ENCODE measurements around the gene PLB1.

Gene PLB1

DNA sequence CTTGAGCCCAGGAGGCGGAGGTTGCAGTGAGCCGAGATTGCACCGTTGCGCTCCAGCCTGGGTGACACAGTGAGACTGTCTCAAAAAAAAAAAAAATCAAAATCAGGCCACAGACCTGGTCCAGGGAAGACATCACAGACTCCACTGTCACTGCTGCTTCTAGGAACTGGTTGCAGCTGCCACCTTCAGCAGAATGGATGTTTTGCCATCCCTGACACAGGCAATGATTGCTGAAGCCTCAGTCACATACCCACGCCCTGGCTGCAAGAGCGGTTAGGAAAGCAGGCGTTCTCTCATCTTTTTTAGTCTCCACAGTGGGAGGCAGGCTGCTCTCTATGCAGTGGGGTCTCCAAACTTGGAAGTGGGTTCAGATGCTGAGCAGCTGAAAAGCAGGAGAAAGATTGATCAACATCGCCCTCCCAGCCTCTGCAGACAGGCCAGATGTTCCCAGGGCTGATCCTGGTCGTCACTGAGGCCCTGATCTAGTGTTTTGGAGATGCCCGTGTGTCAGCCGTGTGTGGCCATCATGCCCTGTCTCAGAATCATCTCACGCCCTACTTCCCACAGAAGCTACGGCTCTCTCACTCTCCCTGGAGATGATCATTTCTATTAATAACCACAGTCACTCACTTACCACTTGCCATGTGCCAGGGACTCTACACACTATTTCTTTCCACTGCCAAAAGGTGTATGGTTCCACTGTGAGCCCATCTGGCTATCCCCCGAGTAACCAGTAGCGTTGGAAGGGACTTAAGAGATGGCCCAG, 91.8 kb downstream of the PLB1 start:
- no peak for DNase-seq (ENCODE audit: extremely low read depth in 1 of 2, low read depth in 1 of 2)

DNA sequence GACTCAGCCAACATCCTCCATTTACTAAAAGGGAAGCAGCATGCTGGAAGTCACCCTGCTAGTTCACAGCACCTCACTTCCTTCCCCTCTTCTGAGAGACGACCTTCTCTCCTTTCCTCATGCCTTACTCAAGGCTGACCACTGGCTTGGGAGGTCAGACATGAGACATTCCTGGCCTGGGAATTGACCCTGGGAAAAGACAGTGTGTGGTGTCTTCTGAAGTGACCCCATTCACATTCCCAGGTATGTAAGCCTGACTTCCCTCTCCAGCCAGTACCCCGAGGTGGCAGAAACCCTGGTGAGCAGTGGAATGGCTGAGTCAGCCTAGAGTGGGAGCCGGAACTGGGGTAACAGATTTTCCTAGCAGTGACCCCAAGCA, 92.4 kb downstream of the PLB1 start:
- no peak for DNase-seq (ENCODE audit: extremely low read depth in 1 of 2, low read depth in 1 of 2)

DNA sequence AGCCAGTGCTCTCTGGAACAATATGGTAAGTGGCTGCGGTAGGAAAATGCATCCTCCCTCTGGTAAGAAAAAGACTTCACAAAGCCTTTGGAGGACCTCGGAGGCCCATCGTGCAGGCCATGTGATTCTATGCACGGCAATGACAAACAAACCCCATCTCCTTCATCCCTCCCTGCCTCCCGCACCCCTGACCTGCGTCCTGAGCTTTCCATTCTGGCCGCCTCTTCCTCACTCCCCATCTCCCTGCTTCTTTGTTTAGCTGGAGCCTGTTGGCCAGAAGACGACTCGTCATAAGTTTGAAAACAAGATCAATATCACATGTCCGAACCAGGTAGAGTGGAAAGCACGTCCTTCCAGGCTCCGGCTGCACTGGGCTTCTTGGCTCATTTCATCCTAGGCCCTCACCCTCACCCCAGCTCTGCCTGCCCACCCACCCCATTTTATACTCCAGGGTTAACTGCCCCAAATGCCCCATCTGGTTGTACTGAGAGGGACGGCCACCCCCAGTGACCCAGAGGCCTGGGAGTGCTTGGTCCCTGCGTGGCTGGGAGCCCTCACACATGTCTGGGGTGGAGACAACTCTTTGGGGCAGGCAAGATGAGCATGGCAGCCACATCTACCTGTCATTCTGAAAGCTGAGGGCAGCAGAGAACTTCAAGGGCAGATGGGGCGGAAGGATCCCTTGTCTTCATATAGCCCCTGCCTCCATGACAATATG, 94.0 kb downstream of the PLB1 start:
- DNase-seq (ENCODE audit: extremely low read depth in 1 of 2, low read depth in 1 of 2): no peak

DNA sequence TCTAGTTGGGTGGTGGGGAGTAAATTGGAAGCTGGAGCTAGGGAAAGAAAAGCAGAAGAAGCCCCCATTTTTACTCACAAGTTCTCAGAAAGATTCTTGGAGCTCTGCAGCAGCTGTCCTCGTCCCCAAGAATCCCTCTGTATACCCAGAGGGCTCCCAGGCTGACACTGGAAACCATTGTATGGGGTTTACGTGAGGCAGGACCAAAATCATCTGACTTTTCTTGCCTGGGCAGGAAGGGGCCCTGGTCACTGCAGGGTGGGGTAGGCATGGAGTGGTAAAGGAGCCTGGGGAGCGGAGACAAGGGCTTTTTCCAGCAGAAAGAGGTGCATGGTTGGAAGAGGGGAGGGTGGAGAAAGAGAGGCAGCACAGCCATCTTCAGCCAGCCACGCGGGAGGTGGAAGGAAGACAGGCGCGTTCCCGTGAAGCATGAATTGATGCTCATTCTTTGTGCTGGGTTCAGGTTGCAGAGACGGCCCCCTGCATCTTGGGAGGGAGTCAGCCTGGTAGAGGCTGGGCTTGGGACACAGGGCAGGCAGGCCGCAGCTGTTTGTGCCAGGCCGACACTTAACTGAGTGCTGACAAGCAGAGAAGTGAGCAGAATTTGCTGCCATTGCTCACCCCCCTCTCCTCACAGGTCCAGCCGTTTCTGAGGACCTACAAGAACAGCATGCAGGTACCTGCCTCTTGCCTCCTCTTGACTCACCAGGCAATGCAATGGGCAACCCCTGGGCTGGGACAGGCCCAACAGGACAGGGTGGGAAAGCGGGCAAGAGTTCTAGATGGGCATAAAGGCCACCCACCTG, 94.8 kb downstream of the PLB1 start:
- no peak for DNase-seq (ENCODE audit: extremely low read depth in 1 of 2, low read depth in 1 of 2)

DNA sequence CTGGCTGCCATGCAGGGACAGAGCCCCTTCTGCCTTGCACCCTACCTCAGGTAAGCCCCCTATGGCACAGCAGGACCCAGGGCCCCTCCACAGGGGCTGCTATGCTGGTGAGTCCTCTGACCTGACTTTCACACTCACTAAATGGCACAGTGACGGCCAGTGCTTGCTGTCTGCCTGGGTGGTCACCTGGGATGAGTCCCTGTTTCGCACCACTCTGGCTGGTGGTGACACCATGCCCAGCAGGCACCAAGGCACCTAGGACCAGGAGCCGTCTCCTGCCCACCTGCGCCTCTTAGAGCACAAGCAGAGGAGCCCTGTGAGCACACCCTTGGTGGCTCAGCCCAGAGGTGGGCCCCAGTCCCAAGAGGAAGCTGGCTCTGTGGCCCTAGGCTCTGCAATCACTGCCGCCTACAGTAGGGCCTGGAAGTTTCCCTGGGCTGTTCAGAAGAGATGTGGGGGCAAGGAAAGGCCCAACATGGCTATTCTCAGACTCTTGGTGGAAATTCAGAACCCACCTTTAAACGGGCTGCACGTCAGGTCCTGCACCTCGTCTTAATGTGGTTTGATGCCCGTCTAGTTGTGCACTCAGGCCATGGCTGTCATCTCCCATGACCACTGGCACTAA, 96.0 kb downstream of the PLB1 start:
- no peak for DNase-seq (ENCODE audit: extremely low read depth in 1 of 2, low read depth in 1 of 2)

DNA sequence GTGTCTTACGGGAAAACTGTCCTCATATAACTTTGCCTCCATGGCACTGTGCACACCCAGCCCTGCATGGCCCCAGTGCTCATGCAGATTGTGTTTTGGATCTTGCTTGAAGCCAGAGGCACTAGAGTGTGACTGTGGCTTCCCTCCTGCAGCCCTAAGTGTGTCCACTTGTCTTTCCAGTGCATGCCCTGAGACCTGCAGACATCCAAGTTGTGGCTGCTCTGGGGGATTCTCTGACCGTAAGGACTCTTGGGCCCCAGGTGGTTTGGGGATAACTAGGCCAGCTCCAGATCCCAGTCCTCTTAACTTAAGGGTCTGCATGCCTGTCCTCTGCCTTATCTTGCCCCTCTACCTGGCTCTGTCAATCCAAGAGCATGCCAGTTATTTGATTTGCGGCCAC, 96.6 kb downstream of the PLB1 start:
- DNase-seq (ENCODE audit: extremely low read depth in 1 of 2, low read depth in 1 of 2): no peak

DNA sequence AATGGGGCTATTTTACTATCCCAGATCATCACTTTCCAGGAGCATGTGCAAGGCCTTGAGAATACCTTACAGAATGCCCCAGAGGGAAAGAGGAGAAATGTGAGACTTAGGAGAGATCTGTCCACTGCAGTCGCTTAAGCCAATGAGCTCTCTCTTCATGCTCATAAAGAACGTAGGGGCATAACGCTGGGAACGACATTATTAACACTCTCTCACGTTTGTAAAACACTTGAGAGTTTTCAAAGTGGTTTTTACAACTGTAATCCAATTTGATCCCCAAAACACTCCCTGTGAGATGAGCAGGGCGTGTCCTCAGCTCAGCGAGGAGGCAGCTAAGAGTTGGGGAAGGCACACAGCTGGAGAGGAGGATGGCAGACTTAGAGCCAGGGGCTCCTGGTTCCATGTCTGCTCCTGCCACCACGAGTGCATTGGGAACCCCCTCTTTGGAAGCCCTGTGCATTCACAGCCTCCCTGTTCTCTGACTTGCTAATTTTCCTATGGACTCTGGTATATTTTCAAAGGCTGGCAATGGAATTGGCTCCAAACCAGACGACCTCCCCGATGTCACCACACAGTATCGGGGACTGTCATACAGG, 97.4 kb downstream of the PLB1 start:
- no peak for DNase-seq (ENCODE audit: extremely low read depth in 1 of 2, low read depth in 1 of 2)

DNA sequence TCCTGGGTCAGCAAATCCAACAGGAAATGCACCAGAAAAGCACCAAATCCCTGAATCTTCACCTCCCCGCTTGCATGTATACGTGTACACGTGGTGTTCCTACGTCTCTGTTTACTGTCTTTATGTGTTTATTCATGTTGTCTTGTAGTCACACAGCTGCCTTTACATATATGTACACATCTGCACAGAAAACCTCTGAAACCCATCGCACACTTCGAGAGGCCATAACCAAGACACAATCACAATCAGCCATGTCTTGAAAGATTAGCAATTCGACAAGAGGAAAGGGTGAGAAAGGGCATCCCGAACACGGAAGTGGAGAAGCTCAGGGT, 98.1 kb downstream of the PLB1 start:
- DNase-seq (ENCODE audit: extremely low read depth in 1 of 2, low read depth in 1 of 2): no peak

DNA sequence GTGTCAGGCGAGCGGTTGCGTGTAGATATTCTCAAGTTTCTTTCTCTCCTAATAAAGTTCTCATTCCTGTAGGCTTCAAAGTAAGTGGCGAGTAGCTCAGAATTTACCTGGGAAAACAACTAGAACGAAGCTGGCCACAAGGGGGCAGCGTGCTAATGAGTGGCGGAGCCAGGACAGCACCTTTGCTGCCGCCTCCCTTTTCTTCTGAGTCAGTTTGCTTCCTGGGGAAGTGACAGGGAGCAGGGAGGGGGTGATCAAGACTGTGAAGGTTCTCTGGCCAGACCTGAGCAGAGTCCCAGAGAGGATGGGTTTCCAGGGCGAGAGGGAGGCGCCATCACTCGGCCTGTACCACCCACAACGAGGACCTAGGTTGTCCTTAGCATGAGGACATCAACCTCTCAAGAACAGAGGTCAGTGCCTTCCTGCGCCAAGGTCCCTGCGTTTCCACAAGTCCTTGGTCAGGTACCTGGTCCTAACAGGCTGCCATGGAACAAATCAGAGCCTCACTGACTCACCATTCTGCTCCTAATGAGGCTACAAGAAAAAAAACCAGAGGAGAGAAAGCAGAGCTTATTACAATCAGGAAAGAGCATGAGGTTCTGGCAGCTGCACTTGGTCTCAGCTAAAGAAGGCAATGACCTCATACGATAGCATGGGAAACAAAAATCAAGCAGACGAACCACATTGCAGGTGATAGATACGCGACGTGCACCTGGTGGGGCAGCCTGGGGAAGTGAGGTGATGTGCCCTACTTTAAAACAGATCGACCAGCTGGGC, 98.7 kb downstream of the PLB1 start:
- DNase-seq (ENCODE audit: extremely low read depth in 1 of 2, low read depth in 1 of 2): peak; percentile 52 to 75

DNA sequence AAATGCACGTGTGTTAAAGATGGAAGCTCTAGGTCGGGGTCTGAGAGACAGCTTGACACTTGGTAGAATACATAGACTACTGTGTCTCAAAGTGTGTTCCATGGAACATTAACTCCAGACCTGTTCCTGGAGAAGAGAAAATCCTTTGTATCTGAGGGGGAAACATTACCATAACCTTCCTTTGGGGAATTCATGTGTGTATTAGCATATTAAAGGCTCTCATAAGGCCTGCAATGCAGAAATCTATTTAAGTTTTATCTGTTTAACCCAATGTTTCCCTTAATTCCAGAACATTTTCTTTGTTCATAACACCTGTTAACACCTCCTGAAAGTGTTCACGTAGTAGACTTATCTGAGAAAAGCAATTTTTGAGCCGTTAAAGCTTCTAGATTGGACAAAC, 99.5 kb downstream of the PLB1 start:
- no peak for DNase-seq (ENCODE audit: extremely low read depth in 1 of 2, low read depth in 1 of 2)

DNA sequence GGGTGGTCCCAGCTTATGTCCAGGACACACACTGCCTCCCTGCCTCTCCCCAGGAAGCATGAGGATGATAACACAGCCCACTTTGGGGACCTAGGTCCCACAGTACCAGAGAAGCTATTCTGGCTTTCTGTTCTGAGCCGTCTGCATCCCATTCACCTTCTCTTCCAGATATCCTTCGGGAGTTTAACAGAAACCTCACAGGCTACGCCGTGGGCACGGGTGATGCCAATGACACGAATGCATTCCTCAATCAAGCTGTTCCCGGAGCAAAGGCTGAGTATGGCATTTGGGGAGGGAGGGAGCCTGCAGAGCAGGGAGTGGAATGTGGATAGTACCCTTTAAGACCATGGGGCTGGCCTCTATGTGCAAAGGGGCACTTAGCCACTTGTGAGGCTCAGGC, 102.6 kb downstream of the PLB1 start:
- DNase-seq (ENCODE audit: extremely low read depth in 1 of 2, low read depth in 1 of 2): no peak

DNA sequence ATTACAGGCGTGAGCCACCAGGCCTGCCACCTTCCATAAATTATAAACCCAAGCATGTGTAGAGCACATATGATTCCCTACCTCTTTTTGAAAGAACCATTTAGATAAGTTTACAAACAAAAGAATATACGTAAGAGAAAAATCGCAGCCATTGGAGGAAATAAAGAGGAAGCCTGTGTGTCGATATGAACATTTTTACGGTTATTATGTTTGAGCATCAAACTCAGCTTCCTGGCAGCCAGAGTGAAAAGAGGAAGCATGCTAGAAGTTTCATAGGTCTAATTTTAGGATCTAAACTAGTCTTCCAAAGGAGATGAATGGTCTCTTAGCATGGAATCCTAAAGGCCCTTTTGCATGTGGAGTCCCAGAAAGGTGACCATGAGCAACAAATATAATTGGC, 104.3 kb downstream of the PLB1 start:
- DNase-seq (ENCODE audit: extremely low read depth in 1 of 2, low read depth in 1 of 2): no peak

DNA sequence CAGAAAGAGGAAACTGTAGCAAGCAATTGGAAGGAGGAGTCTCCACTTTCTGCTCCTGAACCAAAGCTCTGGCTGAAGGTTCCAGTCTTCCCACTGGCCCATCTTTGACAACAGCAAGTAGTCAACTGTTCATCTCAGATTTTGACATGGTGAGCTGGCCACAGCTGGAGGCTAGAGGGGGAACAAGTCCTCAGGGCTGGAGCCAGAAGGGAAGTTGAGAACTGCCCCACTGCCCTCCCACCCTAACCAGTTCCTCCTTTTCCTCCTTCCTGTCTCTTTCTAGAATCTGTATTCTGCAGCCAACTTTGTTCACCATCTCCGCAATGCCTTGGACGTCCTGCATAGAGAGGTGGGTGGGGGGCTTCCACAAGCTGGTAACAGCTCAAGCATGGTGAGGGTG, 105.8 kb downstream of the PLB1 start:
- DNase-seq (ENCODE audit: extremely low read depth in 1 of 2, low read depth in 1 of 2): no peak

DNA sequence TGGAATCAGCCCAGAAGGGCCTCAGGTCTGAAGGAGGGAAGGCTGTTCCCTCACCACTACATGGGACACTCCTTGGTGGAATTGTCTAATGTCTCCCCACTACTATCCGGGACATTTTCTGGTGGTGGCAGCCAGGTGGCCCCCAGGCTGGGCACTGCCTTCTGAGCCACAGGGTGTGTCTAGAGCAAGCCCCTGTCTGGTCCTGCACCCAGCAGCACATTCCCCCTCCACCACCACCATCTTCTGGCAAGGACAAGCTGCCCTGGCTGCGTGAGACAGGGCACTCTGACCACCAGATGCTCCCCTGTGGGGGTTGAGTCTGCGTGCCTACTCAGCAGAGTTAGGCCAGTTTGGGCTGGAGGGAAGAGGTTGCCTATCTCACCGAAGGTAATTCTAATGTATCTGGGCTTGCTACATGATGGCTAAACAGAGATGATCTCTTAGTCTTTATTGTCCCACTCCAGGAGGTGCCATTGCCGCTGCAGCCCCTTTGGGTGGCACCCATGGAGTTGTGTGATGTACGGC, 106.3 kb downstream of the PLB1 start:
- no peak for DNase-seq (ENCODE audit: extremely low read depth in 1 of 2, low read depth in 1 of 2)

DNA sequence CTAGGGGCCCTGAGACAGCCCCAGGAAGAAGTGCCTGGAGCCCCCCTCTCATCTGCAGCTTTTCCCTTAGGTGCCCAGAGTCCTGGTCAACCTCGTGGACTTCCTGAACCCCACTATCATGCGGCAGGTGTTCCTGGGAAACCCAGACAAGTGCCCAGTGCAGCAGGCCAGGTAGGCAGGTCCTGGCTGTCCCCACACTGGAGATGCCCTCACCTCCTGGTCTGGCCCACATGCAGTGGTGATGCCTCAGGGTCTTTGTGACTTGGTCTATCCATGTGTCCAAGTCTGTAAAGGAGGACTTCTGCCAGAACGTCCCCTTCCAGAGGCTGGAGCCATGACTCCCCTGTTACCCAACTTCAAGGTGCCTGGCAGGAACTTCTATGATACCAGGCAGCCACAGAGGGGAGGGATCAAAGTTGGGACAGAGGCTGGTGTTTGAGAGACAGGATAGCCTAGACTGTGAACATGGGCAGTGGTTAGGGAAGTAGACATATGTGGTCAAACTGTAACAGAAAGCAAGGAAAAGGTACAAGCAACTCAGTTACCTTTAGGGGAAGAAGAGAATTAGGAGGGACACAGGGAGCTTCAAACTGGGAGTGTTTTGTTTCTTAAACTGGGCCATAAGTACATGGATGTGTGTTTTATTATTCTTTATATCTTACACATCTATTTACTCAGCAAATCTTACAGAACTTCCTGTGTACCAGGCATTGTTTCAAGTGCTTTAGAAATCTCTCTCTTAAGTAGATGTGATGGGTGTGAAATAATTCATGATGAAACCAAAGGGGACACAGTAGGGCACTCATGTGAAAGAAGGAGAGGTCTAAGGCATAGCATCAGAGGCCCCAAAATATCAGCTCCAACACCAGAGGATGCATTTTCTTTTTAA, 107.1 kb downstream of the PLB1 start:
- no peak for DNase-seq (ENCODE audit: extremely low read depth in 1 of 2, low read depth in 1 of 2)

DNA sequence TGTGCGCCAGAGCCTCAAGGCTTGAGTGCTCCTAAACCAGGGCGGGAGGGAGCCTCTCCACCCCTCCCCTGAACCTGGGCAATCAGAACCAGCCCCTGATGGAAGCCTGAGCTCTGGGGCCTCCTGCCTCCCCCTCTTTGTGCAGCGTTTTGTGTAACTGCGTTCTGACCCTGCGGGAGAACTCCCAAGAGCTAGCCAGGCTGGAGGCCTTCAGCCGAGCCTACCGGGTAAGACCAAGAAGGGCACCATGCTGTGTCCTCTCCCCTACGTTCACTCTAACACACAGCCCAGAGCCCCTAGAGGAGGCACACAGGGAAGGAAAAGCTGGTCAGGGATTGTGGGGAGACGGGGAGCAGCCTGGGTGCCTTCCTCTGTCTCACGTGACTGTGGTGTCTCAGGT, 108.0 kb downstream of the PLB1 start:
- no peak for DNase-seq (ENCODE audit: extremely low read depth in 1 of 2, low read depth in 1 of 2)

DNA sequence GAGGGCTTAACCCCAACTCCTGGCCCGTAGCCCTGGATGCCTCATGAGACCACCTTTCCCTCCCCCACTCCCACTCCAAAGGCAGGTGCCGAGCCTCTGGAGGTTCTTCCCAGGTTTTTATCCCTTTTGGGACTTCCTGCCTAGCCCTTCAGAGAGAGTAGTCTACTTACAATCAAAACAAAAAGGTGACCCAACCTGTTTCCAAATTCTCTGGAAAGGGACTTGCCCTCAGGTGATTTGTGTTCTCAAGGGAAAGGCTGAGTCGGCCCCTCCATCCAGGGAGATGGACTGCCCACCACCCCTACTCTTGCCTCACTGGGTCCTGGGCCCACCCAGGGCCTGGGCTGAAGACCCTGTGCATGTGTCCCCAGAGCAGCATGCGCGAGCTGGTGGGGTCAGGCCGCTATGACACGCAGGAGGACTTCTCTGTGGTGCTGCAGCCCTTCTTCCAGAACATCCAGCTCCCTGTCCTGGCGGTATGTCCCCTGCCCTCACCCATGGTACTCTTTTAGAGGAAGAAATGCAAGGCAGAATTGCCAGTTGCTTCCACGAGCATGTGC, 108.5 kb downstream of the PLB1 start:
- DNase-seq (ENCODE audit: extremely low read depth in 1 of 2, low read depth in 1 of 2): no peak

DNA sequence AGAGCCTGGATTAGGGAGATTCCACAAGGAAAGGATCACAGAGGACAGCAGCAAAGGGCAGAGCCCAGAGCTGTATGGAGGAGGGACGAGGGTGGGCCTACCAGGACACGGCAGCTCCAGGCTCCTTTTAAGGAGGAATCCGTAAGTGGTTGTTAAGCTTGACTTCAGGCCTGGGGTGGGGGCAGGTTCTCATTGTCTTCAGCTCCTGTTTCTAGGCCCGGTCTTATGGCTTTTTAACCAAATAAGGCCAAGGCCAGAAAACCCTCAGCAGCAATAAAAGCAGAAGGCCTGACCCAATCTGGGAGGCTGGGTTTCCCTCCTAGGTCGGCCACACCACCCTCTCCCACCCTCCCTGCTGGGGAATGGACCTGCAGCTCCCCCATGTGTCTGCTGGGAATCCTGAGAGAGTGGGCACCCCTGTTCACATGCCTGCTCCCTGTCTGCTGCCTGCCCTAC, 111.2 kb downstream of the PLB1 start:
- DNase-seq (ENCODE audit: extremely low read depth in 1 of 2, low read depth in 1 of 2): no peak

Measured in stimulated activated CD8-positive, alpha-beta memory T cell treated with anti-CD3 and anti-CD28 coated beads, Interleukin-7, amount 100 ng/mL, for 48 hours (primary cell).